A549 (cell line): ENCODE results near the gene RER1. TPM values are rescaled to one million over a fixed set of nuclear protein-coding genes. Genes with fewer than 3 reads are reported as not detected.
A peak's percentile ranks its signal among the peaks of the same experiment; 100 is the strongest.

Experiments
- ATAC-seq, 2 experiments: fragments of 200-7000 bp in 1 of 2; fragments of >200 bp in 1 of 2; cut with Nextera tagmentation in 1 of 2; cut with Tn5 transposase in 1 of 2; 3 replicates each; pipeline versions ENCODE4 v1.8.0 to v1.9.1; 2018 to 2020; ENCODE audit warnings: mild to moderate bottlenecking in 1 of 2, moderate library complexity in 1 of 2
- CTCF ChIA-PET: fragments of 300-600 bp; sonication (Branson Sonifier 250); formaldehyde crosslinking; extraction: SDS; loops from one replicate; lab custom pipeline; 2021; ENCODE audit warnings: antibody characterized with exemption, inconsistent platforms; lab: Yijun Ruan, JAX
- POLR2A ChIA-PET: fragments of 350-600 bp; formaldehyde crosslinking; extraction: SDS; loops from one replicate; lab custom pipeline; 2021; ENCODE audit warnings: antibody characterized with exemption, inconsistent platforms; lab: Yijun Ruan, JAX
- DNase-seq, 2 experiments: peaks; one replicate each; pipeline versions ENCODE4 v3.0.0 to v3.0.0-alpha.2; 2011 to 2016; ENCODE audit warnings: low read depth in 1 of 2, low spot score in 1 of 2
- FAIRE-seq: peaks from 2 replicates; lab custom pipeline; 2011; peaks lifted over from hg19 to GRCh38; lab: Jason Lieb, UNC
- H3K27ac ChIP-seq, 2 experiments: fragments of >200 bp; sonication (Bioruptor Twin); formaldehyde crosslinking; 3 replicates each; pipeline ENCODE4 v1.5.1; 2016 to 2017
- H3K4me1 ChIP-seq: fragments of >200 bp; sonication (Bioruptor Twin); formaldehyde crosslinking; 3 replicates; pipeline ENCODE4 v1.6.1; 2016
- H3K4me2 ChIP-seq: fragments of >200 bp; sonication (Bioruptor Twin); formaldehyde crosslinking; 3 replicates; pipeline ENCODE4 v1.6.1; 2016
- H3K4me3 ChIP-seq: fragments of >200 bp; sonication (Bioruptor Twin); formaldehyde crosslinking; 3 replicates; pipeline ENCODE4 v1.5.1; 2016
- H3K9me3 ChIP-seq: fragments of >200 bp; sonication (Bioruptor Twin); formaldehyde crosslinking; 3 replicates; pipeline ENCODE4 v1.6.1; 2016
- BHLHE40 ChIP-seq: IDR thresholded peaks from 2 replicates; pipeline ENCODE4 v1.6.1; 2012; ENCODE audit warnings: low read depth, low read length, inconsistent platforms
- CHD4 ChIP-seq: fragments of 200-600 bp; sonication (generic); IDR thresholded peaks from 2 replicates; pipeline ENCODE4 v1.6.1; 2016; ENCODE audit warnings: antibody characterized with exemption, mild to moderate bottlenecking, borderline replicate concordance
- E2F6 ChIP-seq: IDR thresholded peaks from 2 replicates; pipeline ENCODE4 v1.6.1; 2012; ENCODE audit warnings: low read depth, borderline replicate concordance
- EHF ChIP-seq: fragments of 250-450 bp; sonication (Bioruptor Pico); IDR thresholded peaks from 2 replicates; pipeline ENCODE4 v1.5.0; 2020; ENCODE audit warnings: mild to moderate bottlenecking
- EP300 ChIP-seq, 2 experiments: fragments of >200 bp; sonication (Bioruptor Twin); formaldehyde crosslinking; IDR thresholded peaks; 2 replicates in 1 of 2; 3 replicates in 1 of 2; pipeline ENCODE4 v1.6.1; 2016 to 2017
- ESRRA ChIP-seq: fragments of 150-350 bp; IDR thresholded peaks from 2 replicates; pipeline ENCODE4 v1.6.1; 2014; ENCODE audit warnings: mild to moderate bottlenecking, low read length, borderline replicate concordance
- FOSB ChIP-seq: fragments of 250-450 bp; sonication (Bioruptor Pico); IDR thresholded peaks from 2 replicates; pipeline ENCODE4 v1.5.0; 2020; ENCODE audit warnings: mild to moderate bottlenecking, moderate library complexity
- FOXS1 ChIP-seq: fragments of 250-450 bp; sonication (Bioruptor Pico); IDR thresholded peaks from 2 replicates; pipeline ENCODE4 v1.5.0; 2020; ENCODE audit warnings: mild to moderate bottlenecking, moderate library complexity
- HDAC2 ChIP-seq: fragments of 200-600 bp; sonication (generic); IDR thresholded peaks from 2 replicates; pipeline ENCODE4 v1.6.1; 2016
- HEYL ChIP-seq: fragments of 250-450 bp; sonication (Bioruptor Pico); IDR thresholded peaks from 2 replicates; pipeline ENCODE4 v1.8.0; 2021; ENCODE audit warnings: mild to moderate bottlenecking, moderate library complexity
- HOXB5 ChIP-seq: fragments of 250-450 bp; sonication (Bioruptor Pico); IDR thresholded peaks from 2 replicates; pipeline ENCODE4 v1.5.0; 2020; ENCODE audit warnings: mild to moderate bottlenecking, moderate library complexity
- KDM5A ChIP-seq: fragments of 200-600 bp; sonication (generic); IDR thresholded peaks from 2 replicates; pipeline ENCODE4 v1.6.1; 2016; ENCODE audit warnings: antibody characterized with exemption, mild to moderate bottlenecking
- MYC ChIP-seq: IDR thresholded peaks from 2 replicates; pipeline ENCODE4 v1.6.1; 2012; ENCODE audit warnings: mild to moderate bottlenecking, inconsistent platforms, low read length, improper control_type of control experiment, borderline replicate concordance
- NR3C1 ChIP-seq: fragments of >200 bp; sonication (Bioruptor Twin); formaldehyde crosslinking; IDR thresholded peaks from 3 replicates; pipeline ENCODE4 v1.6.1; 2017
- PHF8 ChIP-seq: fragments of 200-600 bp; sonication (generic); IDR thresholded peaks from 2 replicates; pipeline ENCODE4 v1.6.1; 2016; ENCODE audit warnings: low read depth, mild to moderate bottlenecking, antibody characterized with exemption, moderate library complexity, borderline replicate concordance
- RAD21 ChIP-seq, 2 experiments: fragments of >200 bp in 1 of 2; sonication (Bioruptor Twin) in 1 of 2; formaldehyde crosslinking in 1 of 2; IDR thresholded peaks in 1 of 2; conservative IDR thresholded peaks in 1 of 2; 2 replicates in 1 of 2; 3 replicates in 1 of 2; pipeline ENCODE4 v1.6.1; 2012 to 2018; ENCODE audit warnings: inconsistent platforms in 1 of 2
- RARB ChIP-seq: fragments of 250-450 bp; sonication (Bioruptor Pico); IDR thresholded peaks from 2 replicates; pipeline ENCODE4 v1.8.0; 2021; ENCODE audit warnings: mild to moderate bottlenecking, moderate library complexity
- SMC3 ChIP-seq: fragments of >200 bp; sonication (Bioruptor Twin); formaldehyde crosslinking; IDR thresholded peaks from 3 replicates; pipeline ENCODE4 v1.6.1; 2018; ENCODE audit warnings: inconsistent platforms
- SREBF2 ChIP-seq: fragments of 450-650 bp; IDR thresholded peaks from 2 replicates; pipeline ENCODE4 v1.6.1; 2014; ENCODE audit warnings: mild to moderate bottlenecking, moderate library complexity
- TP53 ChIP-seq: fragments of 250-450 bp; sonication (Bioruptor Pico); IDR thresholded peaks from 2 replicates; pipeline ENCODE4 v1.5.0; 2021; ENCODE audit warnings: mild to moderate bottlenecking, moderate library complexity
- USF2 ChIP-seq: fragments of 450-650 bp; IDR thresholded peaks from 2 replicates; pipeline ENCODE4 v1.6.1; 2014; ENCODE audit warnings: antibody characterized with exemption
- ZC3H11A ChIP-seq: fragments of 450-650 bp; IDR thresholded peaks from 2 replicates; pipeline ENCODE4 v1.6.1; 2014; ENCODE audit warnings: antibody characterized with exemption, mild to moderate bottlenecking
- WGBS: methylation state at CpG from one replicate; pipeline ENCODE4 v1.1.6; 2017; ENCODE audit errors: missing lambda C conversion rate; 5-methylcytosine and 5-hydroxymethylcytosine counted together
- polyA plus RNA-seq, 4 experiments: library from polyadenylated mRNA; depleted of rRNA in 3 of 4; stranded (reverse); fragments of >200 nt; fragmentation: RNase III in 1 of 4; extraction: RNeasy Plus Mini Kit Qiagen cat#74134 plus additional on column Dnase treatment in 1 of 4; gene quantifications; 2 replicates in 3 of 4; 3 replicates in 1 of 4; pipeline ENCODE4 v1.2.3, GENCODE V29; 2011 to 2017

The RER1 gene
- polyA plus RNA-seq, 2 of the 4 experiments (the other 2 are of a cell fraction) = 72.3 to 213 TPM

GRCh38 chr1:2433936-2434655 lies 42.5 kb downstream of the RER1 start (continued):
- no peak for TF ChIP-seq FOXS1 (CRISPR knock-in tag)
- TF ChIP-seq EP300 (IDR thresholded peaks at IDR 0.05) = no peak
- TF ChIP-seq RARB (CRISPR knock-in tag) = no peak
- TF ChIP-seq USF2 = no peak

- no peak for TF ChIP-seq HOXB5
- no peak for TF ChIP-seq NR3C1
- no peak for TF ChIP-seq CHD4
- no peak for TF ChIP-seq E2F6
- TF ChIP-seq TP53 (CRISPR knock-in tag) = no peak
- Histone ChIP-seq H3K4me1 (no peaks in the 10 kb centered on the region), H3K27ac (no peak overlapping the region), H3K4me2 (no peak overlapping the region), H3K9me3 (no peaks in the 10 kb centered on the region), H3K4me3 (no peak overlapping the region)
- 0% methylated on average over 1 of the region's 9 CpGs for WGBS
- CTCF ChIA-PET = interaction anchor here (0.6 kb wide), 1 partner anchor 1018 kb away, joined by 3 read pairs; no protein-coding TSS in a partner anchor
- POLR2A ChIA-PET = no interaction called here
- ATAC-seq = 0 out of 6 replicates have a peak, but pooled peaks of 1 of the 2 experiments have one; percentile 8
- FAIRE-seq = no peak
- DNase-seq = no peak
Measured at GRCh38 chr1:2435091-2435490, 43.5 kb downstream of the RER1 start.

GRCh38 chr1:2435746-2436355 lies 44.2 kb downstream of the RER1 start:
- H3K4me3 ChIP-seq = no peak overlapping the region
- no peak overlapping the region for H3K4me2 ChIP-seq
- CTCF ChIA-PET = no interaction called here
- no peak; a peak in 1 of 6 replicates for ATAC-seq
- FAIRE-seq = no peak
- H3K9me3 ChIP-seq = no peaks in the 10 kb centered on the region
- POLR2A ChIA-PET = no interaction called here
- no peak overlapping the region for H3K27ac ChIP-seq
- DNase-seq = no peak
- TF ChIP-seq ZC3H11A = no peak
- no peak for TF ChIP-seq SREBF2
- TF ChIP-seq BHLHE40 = no peak
- TF ChIP-seq MYC = no peak
- no peak for TF ChIP-seq KDM5A
- TF ChIP-seq HDAC2 = no peak
- no peak for TF ChIP-seq ESRRA
- no peak for TF ChIP-seq RAD21 (conservative IDR thresholded peaks at IDR 0.05 in 1 of 2, IDR thresholded peaks at IDR 0.05 in 1 of 2)
- no peak for TF ChIP-seq PHF8
- no peak for TF ChIP-seq HOXB5
- no peak for TF ChIP-seq HEYL (CRISPR knock-in tag)
- no peak for TF ChIP-seq USF2
- no peak for TF ChIP-seq FOSB
- TF ChIP-seq EHF = no peak
- TF ChIP-seq SMC3 = no peak
- WGBS = 20% methylated on average over 1 of the region's 2 CpGs
- H3K4me1 ChIP-seq = no peaks in the 10 kb centered on the region
